NCI-H2196 treated with DMSO at 0.1 percent for 48 hours (cell line): Measurements from ENCODE around the gene ZBTB46.

Source experiments
- DNase-seq: peaks from one replicate; lab custom pipeline; 2025; ENCODE audit not compliant: unreplicated experiment; lab: John Stamatoyannopoulos, UW

The ZBTB46 gene

DNA sequence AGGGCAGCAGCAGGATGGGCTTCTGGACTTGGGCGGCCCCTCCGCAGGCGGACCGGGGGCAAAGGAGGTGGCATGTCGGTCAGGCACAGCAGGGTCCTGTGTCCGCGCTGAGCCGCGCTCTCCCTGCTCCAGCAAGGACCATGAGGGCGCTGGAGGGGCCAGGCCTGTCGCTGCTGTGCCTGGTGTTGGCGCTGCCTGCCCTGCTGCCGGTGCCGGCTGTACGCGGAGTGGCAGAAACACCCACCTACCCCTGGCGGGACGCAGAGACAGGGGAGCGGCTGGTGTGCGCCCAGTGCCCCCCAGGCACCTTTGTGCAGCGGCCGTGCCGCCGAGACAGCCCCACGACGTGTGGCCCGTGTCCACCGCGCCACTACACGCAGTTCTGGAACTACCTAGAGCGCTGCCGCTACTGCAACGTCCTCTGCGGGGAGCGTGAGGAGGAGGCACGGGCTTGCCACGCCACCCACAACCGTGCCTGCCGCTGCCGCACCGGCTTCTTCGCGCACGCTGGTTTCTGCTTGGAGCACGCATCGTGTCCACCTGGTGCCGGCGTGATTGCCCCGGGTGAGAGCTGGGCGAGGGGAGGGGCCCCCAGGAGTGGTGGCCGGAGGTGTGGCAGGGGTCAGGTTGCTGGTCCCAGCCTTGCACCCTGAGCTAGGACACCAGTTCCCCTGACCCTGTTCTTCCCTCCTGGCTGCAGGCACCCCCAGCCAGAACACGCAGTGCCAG is 134.3 kb downstream of the ZBTB46 start, which contains the start of gene TNFRSF6B:
TSS of gene TNFRSF6B (plus strand) at position 25 of the 729 bp plus-strand sequence. CDS start at position 141, 116 bp downstream.
- DNase-seq = no peak

DNA sequence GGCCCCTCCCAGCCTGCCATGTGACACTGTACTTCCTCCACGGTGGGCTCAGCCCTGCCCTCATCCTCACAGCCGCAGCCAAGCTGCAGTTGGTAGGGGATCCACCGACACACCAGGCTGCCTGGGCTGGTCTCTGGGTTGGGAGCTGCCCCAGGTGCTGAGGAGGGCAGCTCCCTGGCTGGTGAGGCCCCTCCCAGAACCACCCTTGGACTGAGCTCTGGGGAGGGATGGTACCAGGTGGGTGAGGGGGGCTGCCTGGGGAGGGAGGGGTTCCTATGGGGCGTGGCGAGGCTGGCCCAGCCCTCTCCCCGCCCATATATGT is 134.8 kb downstream of the ZBTB46 start:
- DNase-seq = no peak

DNA sequence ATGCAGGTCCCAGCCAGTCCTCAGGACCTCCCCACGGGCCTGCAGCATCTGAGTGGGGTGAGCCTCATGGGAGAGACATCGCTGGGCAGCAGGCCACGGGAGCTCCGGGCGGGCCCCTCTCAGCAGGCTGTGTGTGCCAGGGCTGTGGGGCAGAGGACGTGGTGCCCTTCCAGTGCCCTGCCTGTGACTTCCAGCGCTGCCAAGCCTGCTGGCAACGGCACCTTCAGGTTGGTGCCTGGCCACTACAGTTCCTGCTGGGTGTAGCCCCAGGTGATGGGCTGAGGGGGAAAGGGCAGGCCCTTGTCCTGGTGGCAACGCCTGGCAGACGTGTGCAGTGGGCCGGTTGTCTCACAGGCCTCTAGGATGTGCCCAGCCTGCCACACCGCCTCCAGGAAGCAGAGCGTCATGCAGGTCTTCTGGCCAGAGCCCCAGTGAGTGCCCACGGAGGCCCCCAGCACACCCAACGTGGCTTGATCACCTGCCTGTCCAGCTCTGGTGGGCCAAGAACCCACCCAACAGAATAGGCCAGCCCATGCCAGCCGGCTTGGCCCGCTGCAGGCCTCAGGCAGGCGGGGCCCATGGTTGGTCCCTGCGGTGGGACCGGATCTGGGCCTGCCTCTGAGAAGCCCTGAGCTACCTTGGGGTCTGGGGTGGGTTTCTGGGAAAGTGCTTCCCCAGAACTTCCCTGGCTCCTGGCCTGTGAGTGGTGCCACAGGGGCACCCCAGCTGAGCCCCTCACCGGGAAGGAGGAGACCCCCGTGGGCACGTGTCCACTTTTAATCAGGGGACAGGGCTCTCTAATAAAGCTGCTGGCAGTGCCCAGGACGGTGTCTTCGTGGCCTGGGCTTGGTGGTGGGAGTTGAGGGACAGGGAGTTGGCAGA is 135.4 kb downstream of the ZBTB46 start:
- DNase-seq = no peak

DNA sequence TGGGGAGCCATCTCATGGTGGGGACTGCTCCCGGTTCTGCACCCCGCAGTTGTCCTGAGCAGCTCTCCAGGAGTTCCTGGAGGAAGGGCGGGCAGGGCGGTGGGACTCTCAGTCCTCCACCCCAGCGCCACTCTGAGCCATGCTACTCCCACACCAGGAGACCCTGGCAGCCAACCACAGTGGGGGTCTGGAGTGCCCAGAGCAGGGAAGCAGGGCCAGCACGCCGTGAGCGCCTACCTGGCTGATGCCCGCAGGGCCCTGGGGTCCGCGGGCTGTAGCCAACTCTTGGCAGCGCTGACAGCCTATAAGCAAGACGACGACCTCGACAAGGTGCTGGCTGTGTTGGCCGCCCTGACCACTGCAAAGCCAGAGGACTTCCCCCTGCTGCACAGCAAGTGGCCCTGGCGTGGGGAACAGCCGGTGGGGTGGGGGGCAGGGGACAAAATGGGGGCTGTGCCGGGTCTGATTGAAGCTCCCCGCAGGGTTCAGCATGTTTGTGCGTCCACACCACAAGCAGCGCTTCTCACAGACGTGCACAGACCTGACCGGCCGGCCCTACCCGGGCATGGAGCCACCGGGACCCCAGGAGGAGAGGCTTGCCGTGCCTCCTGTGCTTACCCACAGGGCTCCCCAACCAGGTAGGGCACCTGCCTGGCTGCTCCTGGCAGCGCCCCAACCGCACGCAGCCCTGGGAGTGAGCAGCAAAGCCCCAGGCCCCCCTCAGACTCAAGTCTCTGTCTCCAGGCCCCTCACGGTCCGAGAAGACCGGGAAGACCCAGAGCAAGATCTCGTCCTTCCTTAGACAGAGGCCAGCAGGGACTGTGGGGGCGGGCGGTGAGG is 136.3 kb downstream of the ZBTB46 start:
- DNase-seq = no peak

DNA sequence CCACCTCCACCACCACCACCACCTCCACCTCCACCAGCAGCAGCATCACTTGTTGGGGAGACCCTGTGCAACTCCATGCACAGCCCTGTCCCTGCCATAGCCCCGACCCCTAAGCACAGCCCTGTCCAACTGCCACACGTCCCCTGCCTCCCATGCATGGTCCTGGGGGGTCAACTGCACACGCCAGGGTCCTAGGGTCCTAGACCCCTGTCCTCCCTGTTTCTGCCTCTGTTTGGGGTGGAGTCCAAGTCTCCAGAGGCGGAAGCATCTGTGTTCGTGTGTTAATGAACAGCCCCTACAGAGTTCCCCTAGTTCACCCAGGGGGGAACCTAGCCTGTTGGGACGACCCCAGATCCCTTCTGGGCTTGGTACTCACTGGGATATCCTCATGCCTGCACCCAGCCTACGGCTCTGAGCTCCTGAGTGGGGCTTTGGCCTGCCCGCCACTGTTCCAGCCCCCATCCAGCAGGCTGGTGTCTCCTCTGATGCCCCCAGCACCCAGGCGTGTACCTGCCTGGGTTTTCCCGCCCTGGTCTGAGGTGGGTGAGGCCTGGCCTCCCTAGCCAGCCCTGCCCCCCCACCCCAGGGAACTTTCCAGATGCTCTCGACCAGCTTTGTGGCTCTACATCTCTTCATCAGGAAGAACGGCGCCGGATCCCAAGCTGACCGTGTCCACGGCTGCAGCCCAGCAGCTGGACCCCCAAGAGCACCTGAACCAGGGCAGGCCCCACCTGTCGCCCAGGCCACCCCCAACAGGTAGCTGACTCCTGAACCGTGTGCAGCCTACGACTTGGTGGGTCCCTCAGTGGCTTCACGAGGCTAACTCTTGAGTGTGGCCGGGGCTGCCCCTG is 137.1 kb downstream of the ZBTB46 start:
- no peak for DNase-seq
